ENCODE data around the gene NYAP2.

Gene NYAP2

DNA sequence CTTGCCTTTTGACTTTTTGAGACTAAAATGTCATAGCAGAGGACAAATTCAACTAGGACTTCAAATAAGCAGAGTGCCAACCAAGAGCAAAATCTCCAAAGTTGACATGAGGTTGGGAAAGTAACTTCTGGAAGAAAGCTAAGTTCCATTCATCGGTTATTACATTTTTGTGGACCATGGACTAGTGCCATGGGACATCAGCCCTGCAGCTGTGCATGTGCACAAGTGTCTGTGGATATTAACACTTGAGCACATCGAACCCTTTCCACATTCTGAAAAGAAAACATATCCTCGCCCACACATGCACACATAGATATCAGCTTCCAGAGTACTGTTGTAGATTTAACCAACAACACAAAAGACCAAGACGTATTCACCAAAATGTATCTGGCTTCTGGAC lies 262.6 kb downstream of the NYAP2 start:
- H3K27me3 ChIP-seq (ENCODE audit: control insufficient read depth, insufficient read depth, low read length): no peaks in the 10 kb centered on the region
- no peaks in the 10 kb centered on the region for H3K9me3 ChIP-seq (ENCODE audit: control insufficient read depth, insufficient read depth, low read depth, low read length)
- peaks cover 9% of the 10 kb centered on the region for H3K4me1 ChIP-seq (ENCODE audit: control insufficient read depth, insufficient read depth, low read length)
- no peak overlapping the region for H3K27ac ChIP-seq (ENCODE audit: low read depth, low read length)
- no peak overlapping the region for H3K4me3 ChIP-seq (ENCODE audit: low read depth, low read length)
- H3K36me3 ChIP-seq (ENCODE audit: control insufficient read depth, insufficient read depth, low read length): no peaks in the 10 kb centered on the region
- no peak overlapping the region for H3K9ac ChIP-seq (ENCODE audit: low read length)

DNA sequence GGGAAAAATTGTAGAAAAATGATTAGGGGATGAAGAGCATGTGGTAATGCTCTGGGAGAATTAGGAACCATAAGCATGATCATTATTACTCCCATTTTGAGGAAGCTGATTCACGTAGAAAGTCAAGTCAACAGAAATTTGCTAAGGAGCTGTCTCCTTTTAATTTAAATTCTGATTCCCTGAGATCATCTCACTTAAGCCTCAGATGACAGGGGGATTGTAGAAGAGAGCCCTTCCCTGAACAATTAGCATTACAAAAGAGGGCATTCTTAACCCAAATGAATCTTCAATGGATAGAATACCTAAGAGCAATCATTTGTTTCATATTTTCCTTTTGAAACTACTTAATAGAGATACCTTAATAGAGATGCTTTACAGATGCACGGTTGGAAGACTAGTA lies 267.9 kb downstream of the NYAP2 start:
- no peaks in the 10 kb centered on the region for H3K36me3 ChIP-seq (ENCODE audit: control insufficient read depth, insufficient read depth, low read length)
- peaks cover 14% of the 10 kb centered on the region for H3K4me1 ChIP-seq (ENCODE audit: control insufficient read depth, insufficient read depth, low read length)
- no peak overlapping the region; the same call in 1 of the 2 replicates for H3K27ac ChIP-seq (ENCODE audit: low read depth, low read length)
- H3K4me3 ChIP-seq (ENCODE audit: low read depth, low read length): no peak overlapping the region
- no peak overlapping the region for H3K9ac ChIP-seq (ENCODE audit: low read length)
- H3K9me3 ChIP-seq (ENCODE audit: control insufficient read depth, insufficient read depth, low read depth, low read length): no peaks in the 10 kb centered on the region
- H3K27me3 ChIP-seq (ENCODE audit: control insufficient read depth, insufficient read depth, low read length): no peaks in the 10 kb centered on the region

DNA sequence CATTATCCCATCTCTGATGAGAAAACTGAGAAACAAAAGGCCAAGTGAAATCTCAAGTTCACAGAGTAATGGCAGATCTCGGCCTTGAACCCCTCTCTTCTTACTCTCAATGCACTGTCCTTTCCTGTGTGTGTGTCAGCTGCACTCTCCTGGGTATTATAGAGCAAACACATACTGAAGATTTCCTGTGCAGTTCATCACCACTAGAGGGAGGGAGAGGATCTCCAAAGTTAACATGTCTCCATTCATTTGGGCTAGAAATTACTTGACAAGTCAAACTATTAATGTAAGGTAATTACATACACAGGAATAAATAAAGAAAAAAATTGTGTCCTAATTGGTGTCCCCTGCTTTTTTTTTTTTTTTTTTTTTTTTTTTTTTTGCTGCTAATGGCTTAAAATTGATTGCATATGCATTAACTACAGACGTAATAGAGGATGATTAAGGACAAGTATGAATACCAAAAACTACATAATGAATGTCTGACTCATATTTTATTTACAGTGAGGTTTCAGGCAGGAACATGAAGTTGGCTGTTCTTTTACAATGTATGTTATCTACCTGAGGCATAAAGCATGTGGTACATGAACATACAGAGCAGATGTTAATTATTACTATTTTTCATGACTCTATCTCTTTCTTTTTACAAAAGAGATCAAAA lies 269.2 kb downstream of the NYAP2 start:
- Histone ChIP-seq H3K27me3 (ENCODE audit: control insufficient read depth, insufficient read depth, low read length) (no peaks in the 10 kb centered on the region), H3K4me3 (ENCODE audit: low read depth, low read length) (no peak overlapping the region), H3K9ac (ENCODE audit: low read length) (no peak overlapping the region), H3K27ac (ENCODE audit: low read depth, low read length) (no peak overlapping the region), H3K36me3 (ENCODE audit: control insufficient read depth, insufficient read depth, low read length) (no peaks in the 10 kb centered on the region), H3K4me1 (ENCODE audit: control insufficient read depth, insufficient read depth, low read length) (peaks cover 9% of the 10 kb centered on the region), H3K9me3 (ENCODE audit: control insufficient read depth, insufficient read depth, low read depth, low read length) (no peaks in the 10 kb centered on the region)

DNA sequence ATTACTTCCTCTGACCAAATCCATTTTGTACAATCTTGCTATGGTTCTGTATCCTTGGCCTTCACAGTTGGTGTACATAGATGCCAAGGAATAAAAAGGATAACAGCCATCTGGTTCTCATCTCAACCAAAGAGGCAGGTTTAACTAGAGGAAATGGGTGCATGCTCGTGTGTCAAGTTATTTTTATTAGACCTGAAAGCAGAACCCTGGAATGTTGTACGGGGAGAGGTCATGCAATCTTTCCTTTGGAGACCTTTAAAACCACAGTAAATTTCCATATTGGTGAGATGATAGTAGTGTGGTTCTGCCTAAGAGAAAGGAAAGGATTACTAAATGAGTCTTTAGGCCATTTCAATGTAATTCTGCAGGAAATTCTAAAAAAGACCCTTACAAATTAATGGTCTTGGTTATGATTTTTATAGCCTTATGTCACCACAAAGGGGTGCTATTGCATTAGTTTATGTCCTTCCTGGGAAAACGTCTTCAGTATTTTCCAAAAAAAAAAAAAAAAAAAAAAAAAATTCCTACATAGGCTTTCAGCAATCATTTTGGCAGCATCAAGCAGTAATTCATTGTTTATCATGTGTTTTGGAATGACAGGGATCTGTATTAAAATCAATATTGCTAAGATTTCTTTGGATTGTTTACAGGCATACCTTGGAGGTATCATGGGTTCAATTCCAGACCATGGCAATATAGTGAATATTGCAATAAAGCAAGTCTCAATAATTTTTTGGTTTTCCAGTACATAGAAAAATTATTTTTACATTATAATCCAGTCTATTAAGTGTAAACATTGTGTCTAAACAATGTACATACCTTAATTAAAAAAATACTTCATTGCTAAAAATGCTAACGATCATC lies 270.8 kb downstream of the NYAP2 start:
- Histone ChIP-seq H3K4me1 (ENCODE audit: control insufficient read depth, insufficient read depth, low read length) (peaks cover 9% of the 10 kb centered on the region), H3K36me3 (ENCODE audit: control insufficient read depth, insufficient read depth, low read length) (no peaks in the 10 kb centered on the region), H3K9me3 (ENCODE audit: control insufficient read depth, insufficient read depth, low read depth, low read length) (no peaks in the 10 kb centered on the region), H3K27me3 (ENCODE audit: control insufficient read depth, insufficient read depth, low read length) (no peaks in the 10 kb centered on the region), H3K4me3 (ENCODE audit: low read depth, low read length) (no peak overlapping the region), H3K27ac (ENCODE audit: low read depth, low read length) (no peak overlapping the region), H3K9ac (ENCODE audit: low read length) (no peak overlapping the region)

DNA sequence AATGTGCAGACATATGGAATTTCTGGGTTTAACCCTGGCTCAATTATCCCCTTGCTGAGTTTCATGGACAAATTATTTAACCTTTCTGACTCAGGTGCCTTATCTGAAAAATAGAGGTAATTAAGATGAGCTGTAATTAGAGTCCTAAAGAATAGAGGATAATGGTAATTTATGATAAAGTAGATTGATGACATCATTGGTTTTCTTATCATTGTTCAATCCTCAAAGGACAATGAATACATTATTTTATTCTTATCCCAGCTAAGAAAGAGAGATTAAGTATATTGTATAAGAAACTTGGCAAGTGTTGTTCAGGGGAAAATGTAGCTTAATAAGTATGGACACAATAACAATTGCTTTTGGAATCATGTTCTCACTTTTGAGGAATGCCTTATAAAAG lies 279.3 kb downstream of the NYAP2 start:
- no peak overlapping the region for H3K4me3 ChIP-seq (ENCODE audit: low read depth, low read length)
- no peaks in the 10 kb centered on the region for H3K9me3 ChIP-seq (ENCODE audit: control insufficient read depth, insufficient read depth, low read depth, low read length)
- no peaks in the 10 kb centered on the region for H3K27me3 ChIP-seq (ENCODE audit: control insufficient read depth, insufficient read depth, low read length)
- H3K36me3 ChIP-seq (ENCODE audit: control insufficient read depth, insufficient read depth, low read length): no peaks in the 10 kb centered on the region
- no peak overlapping the region for H3K9ac ChIP-seq (ENCODE audit: low read length)
- no peak overlapping the region for H3K27ac ChIP-seq (ENCODE audit: low read depth, low read length)
- H3K4me1 ChIP-seq (ENCODE audit: control insufficient read depth, insufficient read depth, low read length): no peaks in the 10 kb centered on the region

DNA sequence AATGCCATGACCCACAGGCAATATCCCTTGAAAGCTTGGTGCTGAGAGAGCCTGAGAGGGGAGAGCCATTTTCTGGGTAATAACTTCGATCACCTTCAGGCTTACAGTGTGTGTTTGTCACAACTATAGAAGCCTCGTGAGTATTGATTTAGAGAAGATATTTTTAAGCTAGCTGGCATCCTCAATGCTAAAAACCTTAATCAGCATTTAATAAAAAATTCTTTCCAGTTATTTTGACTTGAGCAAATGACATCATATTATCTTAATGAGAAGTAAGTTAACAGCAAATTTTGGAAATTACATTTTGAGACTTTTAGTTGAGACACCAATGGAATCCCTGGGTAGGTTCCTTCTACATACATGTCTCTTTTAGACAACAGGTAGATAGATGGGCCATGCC lies 283.7 kb downstream of the NYAP2 start:
- no peaks in the 10 kb centered on the region for H3K27me3 ChIP-seq (ENCODE audit: control insufficient read depth, insufficient read depth, low read length)
- no peaks in the 10 kb centered on the region for H3K4me1 ChIP-seq (ENCODE audit: control insufficient read depth, insufficient read depth, low read length)
- no peak overlapping the region for H3K9ac ChIP-seq (ENCODE audit: low read length)
- no peak overlapping the region for H3K27ac ChIP-seq (ENCODE audit: low read depth, low read length)
- H3K36me3 ChIP-seq (ENCODE audit: control insufficient read depth, insufficient read depth, low read length): no peaks in the 10 kb centered on the region
- no peak overlapping the region for H3K4me3 ChIP-seq (ENCODE audit: low read depth, low read length)
- H3K9me3 ChIP-seq (ENCODE audit: control insufficient read depth, insufficient read depth, low read depth, low read length): no peaks in the 10 kb centered on the region

DNA sequence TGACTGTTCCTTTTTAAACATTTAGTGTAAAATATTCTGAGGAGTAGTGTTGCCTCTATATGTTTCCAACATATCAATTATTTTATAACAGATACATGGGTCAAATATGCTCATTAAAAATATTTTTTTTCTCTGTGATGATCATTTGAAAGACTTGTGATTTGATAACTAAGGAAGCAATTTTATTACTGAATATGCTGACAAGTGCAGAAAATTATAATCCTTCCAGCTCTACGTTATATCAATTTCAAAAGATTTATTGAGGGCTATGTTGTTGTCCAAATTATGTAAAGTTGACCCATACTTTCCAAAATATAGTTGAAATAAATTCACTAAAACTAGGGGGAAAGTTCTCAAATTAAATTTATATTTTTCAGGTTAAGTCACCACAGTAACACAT lies 290.6 kb downstream of the NYAP2 start:
- Histone ChIP-seq H3K4me1 (ENCODE audit: control insufficient read depth, insufficient read depth, low read length) (no peaks in the 10 kb centered on the region), H3K9ac (ENCODE audit: low read length) (no peak overlapping the region), H3K27me3 (ENCODE audit: control insufficient read depth, insufficient read depth, low read length) (no peaks in the 10 kb centered on the region), H3K9me3 (ENCODE audit: control insufficient read depth, insufficient read depth, low read depth, low read length) (no peaks in the 10 kb centered on the region), H3K27ac (ENCODE audit: low read depth, low read length) (no peak overlapping the region), H3K4me3 (ENCODE audit: low read depth, low read length) (no peak overlapping the region), H3K36me3 (ENCODE audit: control insufficient read depth, insufficient read depth, low read length) (no peaks in the 10 kb centered on the region)

DNA sequence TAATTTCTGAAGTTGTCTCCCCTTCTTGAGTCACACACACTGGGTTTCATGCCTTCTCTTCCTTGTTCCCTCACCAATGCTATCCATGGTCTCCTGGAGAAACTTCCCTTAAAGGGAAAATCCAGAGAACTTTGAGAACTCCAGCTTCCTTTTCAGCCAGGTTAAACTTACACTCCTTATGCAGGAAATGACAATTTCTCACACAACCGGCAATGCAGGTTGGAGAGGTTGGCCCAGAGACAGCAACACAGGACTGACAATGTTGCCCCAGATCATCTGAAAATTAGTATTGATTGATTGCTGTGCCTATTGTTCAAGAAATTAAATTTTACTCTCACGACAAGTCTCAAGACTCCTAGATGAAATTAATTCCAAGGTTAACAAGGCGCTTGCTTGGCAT lies 292.2 kb downstream of the NYAP2 start:
- H3K4me3 ChIP-seq (ENCODE audit: low read depth, low read length): no peak overlapping the region
- no peaks in the 10 kb centered on the region for H3K9me3 ChIP-seq (ENCODE audit: control insufficient read depth, insufficient read depth, low read depth, low read length)
- H3K27ac ChIP-seq (ENCODE audit: low read depth, low read length): no peak overlapping the region
- no peak overlapping the region for H3K9ac ChIP-seq (ENCODE audit: low read length)
- H3K36me3 ChIP-seq (ENCODE audit: control insufficient read depth, insufficient read depth, low read length): no peaks in the 10 kb centered on the region
- H3K27me3 ChIP-seq (ENCODE audit: control insufficient read depth, insufficient read depth, low read length): no peaks in the 10 kb centered on the region
- H3K4me1 ChIP-seq (ENCODE audit: control insufficient read depth, insufficient read depth, low read length): no peaks in the 10 kb centered on the region

DNA sequence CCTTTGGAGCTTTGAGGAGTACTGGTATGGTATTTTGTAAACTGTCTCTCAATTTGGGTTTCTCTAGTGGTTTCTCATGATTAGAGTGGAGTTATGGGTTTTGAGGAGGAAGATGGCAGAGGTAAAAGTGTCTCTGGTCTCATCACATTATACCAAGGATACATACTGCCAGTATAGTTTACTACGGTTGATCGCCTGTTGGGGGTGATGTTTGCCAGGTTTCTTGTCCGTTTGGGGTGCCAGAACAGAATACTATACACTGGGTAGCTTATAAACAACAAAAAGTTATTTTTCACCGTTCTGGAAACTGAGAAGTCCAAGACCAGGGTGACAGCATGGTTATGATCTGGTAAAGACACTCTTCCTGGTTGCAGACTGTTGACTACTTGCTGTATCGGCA lies 293.7 kb downstream of the NYAP2 start:
- Histone ChIP-seq H3K9ac (ENCODE audit: low read length) (no peak overlapping the region), H3K4me3 (ENCODE audit: low read depth, low read length) (no peak overlapping the region), H3K9me3 (ENCODE audit: control insufficient read depth, insufficient read depth, low read depth, low read length) (no peaks in the 10 kb centered on the region), H3K27me3 (ENCODE audit: control insufficient read depth, insufficient read depth, low read length) (no peaks in the 10 kb centered on the region), H3K4me1 (ENCODE audit: control insufficient read depth, insufficient read depth, low read length) (no peaks in the 10 kb centered on the region), H3K36me3 (ENCODE audit: control insufficient read depth, insufficient read depth, low read length) (no peaks in the 10 kb centered on the region), H3K27ac (ENCODE audit: low read depth, low read length) (no peak overlapping the region)

DNA sequence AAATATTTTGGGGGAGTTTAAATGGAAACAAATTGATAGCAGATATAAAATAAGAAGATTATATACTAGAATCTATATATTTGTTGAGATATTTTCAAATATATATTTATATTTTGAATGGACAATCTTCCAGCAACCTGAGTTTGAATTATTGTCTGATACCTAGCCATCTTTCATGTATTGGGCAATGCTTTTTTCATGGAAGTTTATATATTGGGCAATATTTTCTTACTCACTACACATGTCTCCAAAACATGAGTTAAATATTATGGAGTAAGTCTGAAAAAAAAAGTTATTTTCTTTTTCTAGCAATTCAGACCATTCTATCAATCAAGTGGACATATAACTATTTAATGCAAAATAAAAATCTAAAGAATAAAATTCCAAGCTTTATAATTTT lies 295.2 kb downstream of the NYAP2 start:
- Histone ChIP-seq H3K27ac (ENCODE audit: low read depth, low read length) (no peak overlapping the region), H3K4me3 (ENCODE audit: low read depth, low read length) (no peak overlapping the region), H3K27me3 (ENCODE audit: control insufficient read depth, insufficient read depth, low read length) (no peaks in the 10 kb centered on the region), H3K4me1 (ENCODE audit: control insufficient read depth, insufficient read depth, low read length) (no peaks in the 10 kb centered on the region), H3K9me3 (ENCODE audit: control insufficient read depth, insufficient read depth, low read depth, low read length) (no peaks in the 10 kb centered on the region), H3K9ac (ENCODE audit: low read length) (no peak overlapping the region), H3K36me3 (ENCODE audit: control insufficient read depth, insufficient read depth, low read length) (no peaks in the 10 kb centered on the region)

DNA sequence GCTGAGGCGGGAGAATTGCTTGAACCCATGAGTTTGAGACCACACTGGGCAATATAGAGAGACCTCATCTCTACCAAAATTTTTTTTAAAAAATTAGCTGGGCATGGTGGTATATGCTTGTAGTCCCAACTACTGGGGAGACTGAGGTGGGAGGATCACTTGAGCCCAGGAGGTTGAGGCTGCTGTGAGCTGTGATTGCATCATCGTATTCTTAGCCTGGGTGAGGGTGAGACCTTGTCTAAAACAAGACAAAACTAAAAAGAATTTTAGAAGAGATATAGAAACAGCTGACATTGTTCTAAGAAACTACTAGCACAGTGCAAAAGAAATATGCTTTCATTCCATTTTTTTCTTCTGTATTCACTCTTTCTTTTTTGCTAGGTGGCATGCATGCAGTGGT lies 298.4 kb downstream of the NYAP2 start:
- Histone ChIP-seq H3K9ac (ENCODE audit: low read length) (no peak overlapping the region), H3K4me1 (ENCODE audit: control insufficient read depth, insufficient read depth, low read length) (no peaks in the 10 kb centered on the region), H3K36me3 (ENCODE audit: control insufficient read depth, insufficient read depth, low read length) (no peaks in the 10 kb centered on the region), H3K9me3 (ENCODE audit: control insufficient read depth, insufficient read depth, low read depth, low read length) (no peaks in the 10 kb centered on the region), H3K27ac (ENCODE audit: low read depth, low read length) (no peak overlapping the region), H3K4me3 (ENCODE audit: low read depth, low read length) (no peak overlapping the region), H3K27me3 (ENCODE audit: control insufficient read depth, insufficient read depth, low read length) (no peaks in the 10 kb centered on the region)

All from HUES6 (cell line).